Thyroid gland (tissue), 4 donors: Measurements from ENCODE around the gene TENM3.

Experiments used
- CTCF ChIP-seq, 6 experiments: fragments of 200-600 bp in 3 of 6; fragments of 450-650 bp in 3 of 6; sonication (generic) in 3 of 6; IDR thresholded peaks; one replicate each; pipeline ENCODE4 v1.5.1; 2016 to 2019; ENCODE audit warnings: antibody characterized with exemption in 6 of 6, mild to moderate bottlenecking in 2 of 6, inconsistent platforms in 1 of 6, moderate library complexity in 1 of 6
- POLR2A ChIP-seq, 2 donors: fragments of 450-650 bp; IDR thresholded peaks; one replicate each; pipeline ENCODE4 v1.6.1; 2017; ENCODE audit warnings: antibody characterized with exemption in 2 of 2, mild to moderate bottlenecking in 2 of 2, moderate library complexity in 1 of 2

DNA sequence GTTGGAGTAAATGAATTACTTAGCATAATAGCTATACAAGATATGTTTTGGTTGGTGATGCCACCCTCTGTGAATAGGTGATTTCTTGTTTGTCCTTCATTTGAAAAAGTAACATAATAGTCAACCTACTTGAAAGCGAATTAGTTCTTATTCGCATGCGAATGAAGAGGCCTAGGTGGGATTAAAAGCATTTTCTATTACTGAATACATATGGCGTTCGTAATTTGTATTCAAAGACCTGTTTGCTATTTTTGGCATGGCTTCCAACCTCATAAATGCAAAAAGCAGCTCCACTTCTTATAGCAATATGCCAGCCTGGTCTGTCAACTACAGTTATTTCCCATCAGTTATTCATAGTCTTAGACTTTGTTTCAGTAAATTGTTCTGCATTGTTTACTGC is 261.3 kb downstream of the TENM3 start:
- TF ChIP-seq CTCF (IDR thresholded peaks at IDR 0.05) (no peak), POLR2A (IDR thresholded peaks at IDR 0.05) (no peak)
